ENCODE measurements around the gene IL34. TPM values are rescaled to one million over a fixed set of nuclear protein-coding genes. Genes with fewer than 3 reads are reported as not detected.

Gene IL34
- total RNA-seq, 4 donors from 2014 or later, result 3.3 to 9.4 (median 9.0) TPM; not detected in 1

GRCh38 chr16:70649300-70649699 is 2.9 kb downstream of the IL34 start:
- TF ChIP-seq CTCF (IDR thresholded peaks at IDR 0.05), result no peak
- no peak for TF ChIP-seq POLR2A (IDR thresholded peaks at IDR 0.05)
- Histone ChIP-seq H3K36me3 (no peaks in the 10 kb centered on the region), H3K27ac (no peak overlapping the region), H3K27me3 (no peaks in the 10 kb centered on the region), H3K4me3 (no peak overlapping the region), H3K9me3 (no peaks in the 10 kb centered on the region), H3K4me1 (no peaks in the 10 kb centered on the region)
- no peak for DNase-seq
- intact Hi-C loops (cut with DNase I; ENCODE audit: low total_unique reads), result no loop called here

- H3K27me3 ChIP-seq, result no peaks in the 10 kb centered on the region
- H3K4me3 ChIP-seq, result no peak overlapping the region
- DNase-seq, result no peak
- H3K4me1 ChIP-seq, result no peaks in the 10 kb centered on the region
- intact Hi-C loops (cut with DNase I; ENCODE audit: low total_unique reads), result loop anchor here (10.0 kb wide), 1 partner anchor 125 kb away; the partner anchor contains the start of genes COG4 and SF3B3
- no peak for TF ChIP-seq POLR2A (IDR thresholded peaks at IDR 0.05)
- TF ChIP-seq CTCF (IDR thresholded peaks at IDR 0.05), result no peak
- no peaks in the 10 kb centered on the region for H3K9me3 ChIP-seq
- no peaks in the 10 kb centered on the region for H3K36me3 ChIP-seq
- no peak overlapping the region for H3K27ac ChIP-seq
Measured at GRCh38 chr16:70650216-70650615, 3.9 kb downstream of the IL34 start.

GRCh38 chr16:70651524-70651923 is 5.2 kb downstream of the IL34 start:
- Histone ChIP-seq H3K9me3 (no peaks in the 10 kb centered on the region), H3K27ac (no peak overlapping the region), H3K4me3 (no peak overlapping the region), H3K36me3 (no peaks in the 10 kb centered on the region), H3K27me3 (no peaks in the 10 kb centered on the region), H3K4me1 (no peaks in the 10 kb centered on the region)
- no peak for DNase-seq
- intact Hi-C loops (cut with DNase I; ENCODE audit: low total_unique reads), result loop anchor here (10.0 kb wide), 1 partner anchor 127 kb away; the partner anchor contains the start of genes COG4 and SF3B3
- no peak for TF ChIP-seq CTCF (IDR thresholded peaks at IDR 0.05)
- no peak for TF ChIP-seq POLR2A (IDR thresholded peaks at IDR 0.05)

GRCh38 chr16:70652322-70652721 is 6.0 kb downstream of the IL34 start:
- Histone ChIP-seq H3K27me3 (no peaks in the 10 kb centered on the region), H3K27ac (no peak overlapping the region), H3K4me1 (no peaks in the 10 kb centered on the region), H3K36me3 (no peaks in the 10 kb centered on the region), H3K9me3 (no peaks in the 10 kb centered on the region), H3K4me3 (no peak overlapping the region)
- intact Hi-C loops (cut with DNase I; ENCODE audit: low total_unique reads), result loop anchor here (10.0 kb wide), 1 partner anchor 128 kb away; the partner anchor contains the start of genes COG4 and SF3B3
- DNase-seq, result no peak
- TF ChIP-seq POLR2A (IDR thresholded peaks at IDR 0.05), result no peak
- TF ChIP-seq CTCF (IDR thresholded peaks at IDR 0.05), result no peak

GRCh38 chr16:70653406-70653805 is 7.0 kb downstream of the IL34 start:
- Histone ChIP-seq H3K27ac (no peak overlapping the region), H3K9me3 (no peaks in the 10 kb centered on the region), H3K4me1 (no peaks in the 10 kb centered on the region), H3K36me3 (no peaks in the 10 kb centered on the region), H3K27me3 (no peaks in the 10 kb centered on the region), H3K4me3 (no peak overlapping the region)
- intact Hi-C loops (cut with DNase I; ENCODE audit: low total_unique reads), result loop anchor here (10.0 kb wide), 1 partner anchor 129 kb away; the partner anchor contains the start of genes COG4 and SF3B3
- TF ChIP-seq POLR2A (IDR thresholded peaks at IDR 0.05) (no peak), CTCF (IDR thresholded peaks at IDR 0.05) (no peak)
- no peak for DNase-seq
